HG03139 (cell line): Measurements from ENCODE around the gene SERAC1.

ENCODE experiments used
- ATAC-seq: cut with Tn5 transposase; IDR thresholded peaks from one replicate; pipeline ENCODE4 v1.9.1; 2021; ENCODE audit not compliant: unreplicated experiment

Gene SERAC1

DNA sequence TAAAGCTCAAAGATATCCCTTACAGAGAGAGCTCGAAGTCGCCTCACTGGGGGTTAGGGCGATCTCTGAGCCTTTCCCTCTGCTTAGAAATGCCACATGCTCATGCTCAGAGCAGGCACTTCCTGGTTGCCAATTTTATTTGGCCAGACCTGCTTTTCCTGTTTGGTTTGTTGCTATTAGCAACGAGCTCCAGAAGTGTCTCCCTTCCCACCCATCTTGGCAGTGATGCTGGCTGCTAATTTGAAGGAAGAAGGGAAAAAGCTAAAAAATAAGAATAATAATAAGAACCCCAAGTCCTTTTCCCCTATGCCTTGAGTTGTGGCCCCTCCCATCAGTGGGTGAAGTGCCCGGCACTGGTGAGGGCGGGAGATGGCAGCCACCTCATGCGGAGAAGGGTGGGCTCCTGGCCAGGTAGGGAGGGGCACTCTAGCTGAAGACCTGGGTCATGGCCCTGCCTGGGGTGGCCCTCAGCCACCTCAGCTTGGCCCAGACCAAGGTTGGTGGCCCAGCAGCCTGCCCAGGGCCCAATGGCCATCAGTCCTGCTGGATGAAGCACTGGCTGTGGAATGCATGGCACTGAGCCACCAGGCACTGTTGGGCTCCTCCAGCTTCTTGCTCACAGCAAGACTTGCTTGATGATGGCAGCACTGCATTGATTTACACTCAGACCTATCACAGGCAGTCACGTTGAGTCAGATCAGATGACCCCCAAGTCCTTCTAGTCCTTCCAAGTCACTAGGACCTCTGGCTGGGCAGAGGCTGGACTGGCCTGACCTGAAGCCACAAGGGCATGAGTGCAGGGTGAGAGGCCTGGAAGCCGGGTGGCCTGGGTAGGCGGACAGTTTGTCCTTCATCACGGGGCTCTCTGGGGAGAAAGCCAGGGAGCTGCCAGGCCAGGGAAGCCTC is 107.4 kb downstream of the SERAC1 start:
- no peak for ATAC-seq
